NCI-H748 (cell line): Measurements from ENCODE around the gene WDFY4.

ENCODE experiments used
- DNase-seq: peaks from one replicate; lab custom pipeline; 2025; ENCODE audit not compliant: unreplicated experiment; lab: John Stamatoyannopoulos, UW

The WDFY4 gene

GRCh38 chr10:48788554-48788953, 103.9 kb downstream of the WDFY4 start:
- DNase-seq: peak; percentile 34

- DNase-seq: no peak
These were observed 105.1 kb downstream of the WDFY4 start for GRCh38 chr10:48789486-48790456.

GRCh38 chr10:48790457-48791044, 105.9 kb downstream of the WDFY4 start:
- DNase-seq: no peak

- no peak for DNase-seq
These were observed 106.7 kb downstream of the WDFY4 start for GRCh38 chr10:48791267-48791928.

GRCh38 chr10:48792121-48792520, 107.4 kb downstream of the WDFY4 start:
- no peak for DNase-seq

- no peak for DNase-seq
These were observed 108.0 kb downstream of the WDFY4 start for GRCh38 chr10:48792687-48793096.

- DNase-seq: no peak
These were observed 109.4 kb downstream of the WDFY4 start for GRCh38 chr10:48794074-48794473.

- DNase-seq: no peak
These were observed 112.1 kb downstream of the WDFY4 start for GRCh38 chr10:48796713-48797245.

GRCh38 chr10:48797830-48798229, 113.2 kb downstream of the WDFY4 start:
- no peak for DNase-seq

- DNase-seq: no peak
These were observed 114.0 kb downstream of the WDFY4 start for GRCh38 chr10:48798481-48799254.

GRCh38 chr10:48799341-48800006, 114.8 kb downstream of the WDFY4 start:
- DNase-seq: no peak

- no peak for DNase-seq
These were observed 115.5 kb downstream of the WDFY4 start for GRCh38 chr10:48800007-48800675.

- no peak for DNase-seq
These were observed 116.3 kb downstream of the WDFY4 start for GRCh38 chr10:48801001-48801421.

- no peak for DNase-seq
These were observed 118.0 kb downstream of the WDFY4 start for GRCh38 chr10:48802611-48803071.

- no peak for DNase-seq
These were observed 119.3 kb downstream of the WDFY4 start for GRCh38 chr10:48803801-48804584.

GRCh38 chr10:48804740-48805182, 120.1 kb downstream of the WDFY4 start:
- peak; percentile 19 for DNase-seq

GRCh38 chr10:48805411-48805810, 120.7 kb downstream of the WDFY4 start:
- no peak for DNase-seq

GRCh38 chr10:48805848-48806247, 121.2 kb downstream of the WDFY4 start:
- no peak for DNase-seq

- DNase-seq: no peak
These were observed 121.7 kb downstream of the WDFY4 start for GRCh38 chr10:48806342-48806741.
